ENCODE measurements around the gene LPIN1.

DNA sequence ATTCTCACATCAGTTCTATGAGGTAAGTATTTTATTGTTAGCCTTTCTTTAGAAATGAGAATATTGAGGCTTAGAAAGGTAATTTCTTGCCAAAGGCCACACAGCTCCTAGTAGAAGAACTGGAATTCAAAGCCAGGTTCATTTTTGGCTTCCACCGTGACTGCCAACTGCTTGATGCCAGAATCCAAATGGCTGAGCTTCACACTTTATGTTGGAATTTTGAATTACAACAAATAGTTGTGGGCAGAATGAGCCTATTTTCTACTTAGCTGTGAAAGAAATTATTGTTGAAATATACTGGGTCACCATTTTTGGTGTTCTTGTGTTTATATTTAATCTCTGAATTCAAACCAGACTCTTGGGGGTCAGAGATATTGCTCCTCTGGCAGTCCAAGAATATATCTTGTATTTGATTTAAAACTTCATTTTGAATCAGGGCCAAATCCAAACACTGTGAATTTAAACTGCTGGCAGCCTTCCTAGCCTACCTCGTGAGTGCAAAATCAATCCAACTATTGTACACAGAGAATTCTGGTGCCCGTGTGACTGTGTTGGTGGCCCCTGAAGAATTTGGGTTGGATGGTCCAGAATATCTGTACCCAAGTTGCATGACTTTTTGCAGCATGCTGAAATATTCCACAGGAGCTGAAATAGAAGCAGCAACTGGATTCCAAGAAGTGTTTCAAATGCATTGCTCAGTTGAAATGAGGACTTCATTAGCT is 35.6 kb upstream of the LPIN1 start:
- TF ChIP-seq, protein P1, sequence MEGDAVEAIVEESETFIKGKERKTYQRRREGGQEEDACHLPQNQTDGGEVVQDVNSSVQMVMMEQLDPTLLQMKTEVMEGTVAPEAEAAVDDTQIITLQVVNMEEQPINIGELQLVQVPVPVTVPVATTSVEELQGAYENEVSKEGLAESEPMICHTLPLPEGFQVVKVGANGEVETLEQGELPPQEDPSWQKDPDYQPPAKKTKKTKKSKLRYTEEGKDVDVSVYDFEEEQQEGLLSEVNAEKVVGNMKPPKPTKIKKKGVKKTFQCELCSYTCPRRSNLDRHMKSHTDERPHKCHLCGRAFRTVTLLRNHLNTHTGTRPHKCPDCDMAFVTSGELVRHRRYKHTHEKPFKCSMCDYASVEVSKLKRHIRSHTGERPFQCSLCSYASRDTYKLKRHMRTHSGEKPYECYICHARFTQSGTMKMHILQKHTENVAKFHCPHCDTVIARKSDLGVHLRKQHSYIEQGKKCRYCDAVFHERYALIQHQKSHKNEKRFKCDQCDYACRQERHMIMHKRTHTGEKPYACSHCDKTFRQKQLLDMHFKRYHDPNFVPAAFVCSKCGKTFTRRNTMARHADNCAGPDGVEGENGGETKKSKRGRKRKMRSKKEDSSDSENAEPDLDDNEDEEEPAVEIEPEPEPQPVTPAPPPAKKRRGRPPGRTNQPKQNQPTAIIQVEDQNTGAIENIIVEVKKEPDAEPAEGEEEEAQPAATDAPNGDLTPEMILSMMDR (conservative IDR thresholded peaks at IDR 0.05): no peak
- no peak for TF ChIP-seq EZH2 (IDR thresholded peaks at IDR 0.05; ENCODE audit: low read depth)

Measured in PC-9 (cell line).